Measurements from ENCODE around the gene FAM83G.

FAM83G gene

GRCh38 chr17:18999394-18999793 is 5.2 kb downstream of the FAM83G start:
- H3K4me1 Mint-ChIP-seq = peaks cover 8% of the 10 kb centered on the region
- peaks cover 11% of the 10 kb centered on the region for H3K27me3 Mint-ChIP-seq (ENCODE audit: low read depth)
- peaks cover 12% of the 10 kb centered on the region for H3K9me3 Mint-ChIP-seq
- TF ChIP-seq CTCF (IDR thresholded peaks at IDR 0.05; ENCODE audit: unreplicated experiment in 3 of 3) = no peak
- H3K36me3 Mint-ChIP-seq (ENCODE audit: low read depth) = peaks cover 10% of the 10 kb centered on the region
- no peak overlapping the region for H3K27ac Mint-ChIP-seq
- no peak overlapping the region for H3K4me3 Mint-ChIP-seq

- Mint-ChIP-seq H3K36me3 (ENCODE audit: low read depth) (peaks cover 10% of the 10 kb centered on the region), H3K4me1 (peaks cover 15% of the 10 kb centered on the region), H3K4me3 (no peak overlapping the region), H3K9me3 (peaks cover 16% of the 10 kb centered on the region), H3K27ac (peak overlapping the region in 1 of 3 experiments; percentile 39), H3K27me3 (ENCODE audit: low read depth) (peaks cover 6% of the 10 kb centered on the region)
- no peak for TF ChIP-seq CTCF (IDR thresholded peaks at IDR 0.05; ENCODE audit: unreplicated experiment in 3 of 3)
These were observed 6.8 kb downstream of the FAM83G start for GRCh38 chr17:18997650-18998196.

- no peak for TF ChIP-seq CTCF (IDR thresholded peaks at IDR 0.05; ENCODE audit: unreplicated experiment in 3 of 3)
- H3K4me3 Mint-ChIP-seq = no peak overlapping the region
These were observed 8.1 kb downstream of the FAM83G start for GRCh38 chr17:18996458-18996857.

GRCh38 chr17:18995220-18995619 is 9.3 kb downstream of the FAM83G start:
- Mint-ChIP-seq H3K27me3 (ENCODE audit: low read depth) (no peaks in the 10 kb centered on the region), H3K36me3 (ENCODE audit: low read depth) (peaks cover 10% of the 10 kb centered on the region), H3K4me3 (no peak overlapping the region), H3K27ac (peak overlapping the region in 1 of 3 experiments; percentile 97), H3K9me3 (peaks cover 16% of the 10 kb centered on the region), H3K4me1 (peaks cover 7% of the 10 kb centered on the region)
- no peak for TF ChIP-seq CTCF (IDR thresholded peaks at IDR 0.05; ENCODE audit: unreplicated experiment in 3 of 3)

More at GRCh38 chr17:18996458-18996857, 8.1 kb downstream of the FAM83G start:
- peaks cover 10% of the 10 kb centered on the region for H3K36me3 Mint-ChIP-seq (ENCODE audit: low read depth)
- no peaks in the 10 kb centered on the region for H3K27me3 Mint-ChIP-seq (ENCODE audit: low read depth)
- peaks cover 16% of the 10 kb centered on the region for H3K9me3 Mint-ChIP-seq
- H3K27ac Mint-ChIP-seq = peak overlapping the region in 1 of 3 experiments; percentile 68
- peaks cover 7% of the 10 kb centered on the region for H3K4me1 Mint-ChIP-seq

- Mint-ChIP-seq H3K27ac (peak overlapping the region; percentile 79 to 97 (median 94)), H3K4me3 (no peak overlapping the region), H3K36me3 (ENCODE audit: low read depth) (peaks cover 10% of the 10 kb centered on the region), H3K27me3 (ENCODE audit: low read depth) (no peaks in the 10 kb centered on the region), H3K9me3 (peaks cover 16% of the 10 kb centered on the region), H3K4me1 (peaks cover 7% of the 10 kb centered on the region)
- TF ChIP-seq CTCF (IDR thresholded peaks at IDR 0.05; ENCODE audit: unreplicated experiment in 3 of 3) = no peak
These were observed 9.9 kb downstream of the FAM83G start for GRCh38 chr17:18994631-18995030.

GRCh38 chr17:18993905-18994526 is 10.5 kb downstream of the FAM83G start:
- TF ChIP-seq CTCF (IDR thresholded peaks at IDR 0.05; ENCODE audit: unreplicated experiment in 3 of 3) = no peak
- peaks cover 16% of the 10 kb centered on the region for H3K9me3 Mint-ChIP-seq
- H3K4me1 Mint-ChIP-seq = peaks cover 7% of the 10 kb centered on the region
- peak overlapping the region in 1 of 3 experiments; percentile 26 for H3K4me3 Mint-ChIP-seq
- H3K36me3 Mint-ChIP-seq (ENCODE audit: low read depth) = peaks cover 10% of the 10 kb centered on the region
- no peaks in the 10 kb centered on the region for H3K27me3 Mint-ChIP-seq (ENCODE audit: low read depth)
- peak overlapping the region; percentile 79 to 97 (median 94) for H3K27ac Mint-ChIP-seq
